H9 (cell line): Measurements from ENCODE around the gene PAGE2. TPM values are rescaled to one million over a fixed set of nuclear protein-coding genes. Genes with fewer than 3 reads are reported as not detected.

Experiments used
- DNase-seq: peaks from one replicate; pipeline ENCODE4 v3.0.0-alpha.2; 2017
- H2AFZ ChIP-seq: one replicate; pipeline ENCODE4 v1.6.1; 2013; ENCODE audit warnings: mild to moderate bottlenecking, low read length, control low read depth, moderate library complexity
- H2AK5ac ChIP-seq: 2 replicates; pipeline ENCODE4 v1.6.1; 2013; ENCODE audit warnings: low read length, control low read depth, mixed read lengths; ENCODE audit not compliant: insufficient read length
- H2BK120ac ChIP-seq: one replicate; pipeline ENCODE4 v1.6.1; 2013; ENCODE audit warnings: low read depth, mild to moderate bottlenecking, low read length, control low read depth, inconsistent platforms; ENCODE audit not compliant: poor library complexity, severe bottlenecking
- H2BK12ac ChIP-seq: 2 replicates; pipeline ENCODE4 v1.6.1; 2013; ENCODE audit warnings: low read length, control low read depth, mixed read lengths, low read depth; ENCODE audit not compliant: insufficient read length
- H2BK15ac ChIP-seq: 2 replicates; pipeline ENCODE4 v1.6.1; 2013; ENCODE audit warnings: low read depth, low read length, control low read depth
- H2BK20ac ChIP-seq: one replicate; pipeline ENCODE4 v1.6.1; 2013; ENCODE audit warnings: low read depth, mild to moderate bottlenecking, low read length, control low read depth, inconsistent platforms; ENCODE audit not compliant: poor library complexity, severe bottlenecking
- H2BK5ac ChIP-seq: 2 replicates; pipeline ENCODE4 v1.6.1; 2013; ENCODE audit warnings: low read length, control low read depth, mixed read lengths; ENCODE audit not compliant: insufficient read length
- H3K14ac ChIP-seq: 2 replicates; pipeline ENCODE4 v1.6.1; 2013; ENCODE audit warnings: low read length, control low read depth; ENCODE audit not compliant: insufficient read depth
- H3K18ac ChIP-seq: 2 replicates; pipeline ENCODE4 v1.6.1; 2013; ENCODE audit warnings: low read depth, mild to moderate bottlenecking, mixed read lengths, low read length, control low read depth; ENCODE audit not compliant: insufficient read length
- H3K23ac ChIP-seq: 2 replicates; pipeline ENCODE4 v1.6.1; 2013; ENCODE audit warnings: low read length, control low read depth, mixed read lengths, low read depth; ENCODE audit not compliant: insufficient read length
- H3K23me2 ChIP-seq: 2 replicates; pipeline ENCODE4 v1.6.1; 2013; ENCODE audit warnings: low read depth, mild to moderate bottlenecking, mixed read lengths, low read length, control low read depth; ENCODE audit not compliant: insufficient read length, poor library complexity, severe bottlenecking
- H3K27ac ChIP-seq: 2 replicates; pipeline ENCODE4 v1.5.1; 2013; ENCODE audit warnings: low read length, control low read depth, mixed read lengths, low read depth; ENCODE audit not compliant: insufficient read length
- H3K27me3 ChIP-seq: 2 replicates; pipeline ENCODE4 v1.6.1; 2013; ENCODE audit warnings: low read length, control low read depth, inconsistent platforms; ENCODE audit not compliant: insufficient read depth
- H3K4ac ChIP-seq: 2 replicates; pipeline ENCODE4 v1.6.1; 2013; ENCODE audit warnings: low read depth, mild to moderate bottlenecking, control low read depth, inconsistent platforms, low read length, moderate library complexity
- H3K4me1 ChIP-seq: 2 replicates; pipeline ENCODE4 v1.6.1; 2013; ENCODE audit warnings: low read length, control low read depth, inconsistent platforms; ENCODE audit not compliant: insufficient read depth
- H3K4me2 ChIP-seq: 2 replicates; pipeline ENCODE4 v1.6.1; 2013; ENCODE audit warnings: low read length, control low read depth, mixed read lengths; ENCODE audit not compliant: insufficient read length, insufficient read depth
- H3K56ac ChIP-seq: 2 replicates; pipeline ENCODE4 v1.6.1; 2013; ENCODE audit warnings: low read depth, mild to moderate bottlenecking, mixed read lengths, low read length, control low read depth; ENCODE audit not compliant: insufficient read length
- H3K79me1 ChIP-seq: 2 replicates; pipeline ENCODE4 v1.6.1; 2013; ENCODE audit warnings: low read depth, mild to moderate bottlenecking, moderate library complexity, low read length, control low read depth, inconsistent platforms; ENCODE audit not compliant: insufficient read depth, poor library complexity, severe bottlenecking
- H3K79me2 ChIP-seq: 2 replicates; pipeline ENCODE4 v1.6.1; 2013; ENCODE audit warnings: low read length, control low read depth, inconsistent platforms; ENCODE audit not compliant: insufficient read depth
- H3K9ac ChIP-seq: 2 replicates; pipeline ENCODE4 v1.6.1; 2013; ENCODE audit warnings: low read length, control low read depth, mixed read lengths; ENCODE audit not compliant: insufficient read length; ENCODE audit errors: extremely low read depth
- H3K9me3 ChIP-seq: one replicate; pipeline ENCODE4 v1.6.1; 2013; ENCODE audit warnings: low read depth, low read length, inconsistent platforms; ENCODE audit not compliant: control insufficient read depth
- H3T11ph ChIP-seq: one replicate; pipeline ENCODE4 v1.6.1; 2013; ENCODE audit warnings: mild to moderate bottlenecking, low read length, control low read depth, inconsistent platforms
- H4K20me1 ChIP-seq: one replicate; pipeline ENCODE4 v1.6.1; 2013; ENCODE audit not compliant: control insufficient read depth, insufficient read length, insufficient read depth
- H4K5ac ChIP-seq: 2 replicates; pipeline ENCODE4 v1.6.1; 2013; ENCODE audit warnings: low read depth, mild to moderate bottlenecking, mixed read lengths, low read length, control low read depth; ENCODE audit not compliant: insufficient read length
- H4K8ac ChIP-seq: replicated peaks from 2 replicates; pipeline ENCODE4 v1.6.1; 2013; ENCODE audit warnings: low read length, control low read depth, mixed read lengths, low read depth; ENCODE audit not compliant: insufficient read length
- H4K91ac ChIP-seq: 2 replicates; pipeline ENCODE4 v1.6.1; 2013; ENCODE audit warnings: low read depth, mild to moderate bottlenecking, moderate library complexity, mixed read lengths, low read length, control low read depth; ENCODE audit not compliant: insufficient read length
- H3K27ac Mint-ChIP-seq, 3 experiments: 2 replicates in 2 of 3; 3 replicates in 1 of 3; pipeline ENCODE4 v1.8.0; 2020 to 2021; ENCODE audit warnings: mixed read lengths in 3 of 3, mild to moderate bottlenecking in 1 of 3, moderate library complexity in 1 of 3
- H3K27me3 Mint-ChIP-seq: 2 replicates; pipeline ENCODE4 v1.8.0; 2021; ENCODE audit warnings: low read depth, mild to moderate bottlenecking, moderate library complexity, mixed read lengths
- H3K36me3 Mint-ChIP-seq, 3 experiments: 2 replicates in 2 of 3; 3 replicates in 1 of 3; pipeline ENCODE4 v1.8.0; 2020 to 2021; ENCODE audit warnings: low read depth in 3 of 3, mixed read lengths in 3 of 3; ENCODE audit not compliant: insufficient read depth in 1 of 3
- H3K4me1 Mint-ChIP-seq, 2 experiments: 2 replicates each; pipeline ENCODE4 v1.8.0; 2020; ENCODE audit warnings: mixed read lengths in 2 of 2
- H3K4me3 Mint-ChIP-seq, 2 experiments: 2 replicates in 1 of 2; 3 replicates in 1 of 2; pipeline ENCODE4 v1.8.0; 2020 to 2021; ENCODE audit warnings: mild to moderate bottlenecking in 2 of 2, mixed read lengths in 2 of 2, moderate library complexity in 1 of 2
- H3K9me3 Mint-ChIP-seq, 2 experiments: 2 replicates in 1 of 2; 3 replicates in 1 of 2; pipeline ENCODE4 v1.8.0; 2020; ENCODE audit warnings: mild to moderate bottlenecking in 2 of 2, mixed read lengths in 2 of 2, moderate library complexity in 1 of 2
- CTCF ChIP-seq: fragments of 200-600 bp; sonication (generic); conservative IDR thresholded peaks from 3 replicates; pipeline ENCODE4 v1.8.0; 2021; ENCODE audit warnings: antibody characterized with exemption, mild to moderate bottlenecking
- whole genome bisulfite sequencing: extraction: QIAGEN DNeasy Blood & Tissue Kit; methylation state at CpG from one replicate; pipeline ENCODE4 v1.1.7; 2013; ENCODE audit warnings: missing lambda C conversion rate, low lambda C conversion rate, mixed read lengths; ENCODE audit not compliant: insufficient read length; ENCODE audit errors: extremely low coverage; 5-methylcytosine and 5-hydroxymethylcytosine counted together
- total RNA-seq: library from RNA; stranded (reverse); gene quantifications from 2 replicates; pipeline ENCODE4 v1.2.1, GENCODE V29; 2021

Gene PAGE2
- total RNA-seq, 1 experiment from 2014 or later: not detected

- no peaks in the 10 kb centered on the region for H3K4me1 Mint-ChIP-seq
- no peak overlapping the region for H3K56ac ChIP-seq
- no peak overlapping the region for H3K23ac ChIP-seq
- no peak overlapping the region for H3K4ac ChIP-seq
- peaks cover 56 to 79% of the 10 kb centered on the region in 2 experiments for H3K9me3 Mint-ChIP-seq
- no peak overlapping the region for H3K4me3 Mint-ChIP-seq
- H3K79me1 ChIP-seq: no peaks in the 10 kb centered on the region
- no peaks in the 10 kb centered on the region for H3K27me3 ChIP-seq
- no peaks in the 10 kb centered on the region; a peak in 2 of 7 replicates for H3K36me3 Mint-ChIP-seq
- no peak overlapping the region for H2AK5ac ChIP-seq
- H3T11ph ChIP-seq: no peak overlapping the region
- no CpG with 5 or more reads among the region's 2 CpGs for WGBS
- H2AFZ ChIP-seq: no peak overlapping the region
- H3K79me2 ChIP-seq: no peaks in the 10 kb centered on the region
- no peak overlapping the region for H4K5ac ChIP-seq
- H2BK12ac ChIP-seq: no peak overlapping the region
- no peak overlapping the region for H3K27ac ChIP-seq
- H2BK15ac ChIP-seq: no peak overlapping the region
- peaks cover 3% of the 10 kb centered on the region for H3K27me3 Mint-ChIP-seq
- H2BK5ac ChIP-seq: no peak overlapping the region
- no peak overlapping the region for H2BK120ac ChIP-seq
- H4K91ac ChIP-seq: no peak overlapping the region
- no peak overlapping the region for H3K14ac ChIP-seq
- no peak overlapping the region for H3K18ac ChIP-seq
- no peaks in the 10 kb centered on the region for H3K23me2 ChIP-seq
- H2BK20ac ChIP-seq: no peak overlapping the region
- no peak for DNase-seq
- H3K9me3 ChIP-seq: peaks cover 44% of the 10 kb centered on the region
- no peak overlapping the region for H3K4me2 ChIP-seq
- no peaks in the 10 kb centered on the region for H3K4me1 ChIP-seq
- H3K9ac ChIP-seq: no peak overlapping the region
- H4K20me1 ChIP-seq: no peaks in the 10 kb centered on the region
- H3K27ac Mint-ChIP-seq: no peak overlapping the region
- no peak overlapping the region for H4K8ac ChIP-seq
- no peak for TF ChIP-seq CTCF
Measured at GRCh38 chrX:55098691-55099090, 9.9 kb downstream of the PAGE2 start.
